ENCODE measurements around the gene CRP.
"Not testable (repeated sequence)": the region's sequence is repeated elsewhere in the genome, so short reads cannot be mapped to it uniquely, and the experiment has no call there.

The CRP gene

DNA sequence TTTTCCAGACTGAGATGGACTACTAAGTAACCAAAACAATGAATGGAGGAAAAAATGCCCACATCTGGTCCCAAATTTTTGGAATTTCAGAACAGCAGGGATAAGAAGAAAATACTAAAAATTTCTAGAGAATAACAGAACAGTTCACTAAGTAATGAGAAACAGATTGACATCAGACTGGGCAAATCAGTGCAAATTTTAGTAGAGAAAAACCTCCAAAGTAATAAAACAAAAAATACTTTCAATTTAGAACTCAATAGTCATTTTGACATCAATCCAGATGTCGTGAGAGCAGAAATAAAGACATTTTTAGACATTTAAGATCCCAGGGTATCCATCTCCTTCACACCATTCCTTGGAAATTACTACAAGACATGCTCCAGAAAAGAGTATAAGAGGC is 39.3 kb downstream of the CRP start:
- H3K9me2 ChIP-seq (replicated peaks; ENCODE audit: control insufficient read depth, low read length) = no peaks in the 10 kb centered on the region
- H3K79me2 ChIP-seq (ENCODE audit: control insufficient read depth, low read length) = no peaks in the 10 kb centered on the region
- no peaks in the 10 kb centered on the region for H3K4me1 ChIP-seq (ENCODE audit: control insufficient read depth, low read length)
- H3K4me2 ChIP-seq (ENCODE audit: low read length) = no peak overlapping the region
- H3K9me3 ChIP-seq (ENCODE audit: control insufficient read depth, insufficient read depth, low read length) = no peaks in the 10 kb centered on the region
- H3K4me3 ChIP-seq (ENCODE audit: low read length) = no peak overlapping the region
- no peak overlapping the region for H3K27ac ChIP-seq (ENCODE audit: low read depth, low read length)
- TF ChIP-seq, protein P1, sequence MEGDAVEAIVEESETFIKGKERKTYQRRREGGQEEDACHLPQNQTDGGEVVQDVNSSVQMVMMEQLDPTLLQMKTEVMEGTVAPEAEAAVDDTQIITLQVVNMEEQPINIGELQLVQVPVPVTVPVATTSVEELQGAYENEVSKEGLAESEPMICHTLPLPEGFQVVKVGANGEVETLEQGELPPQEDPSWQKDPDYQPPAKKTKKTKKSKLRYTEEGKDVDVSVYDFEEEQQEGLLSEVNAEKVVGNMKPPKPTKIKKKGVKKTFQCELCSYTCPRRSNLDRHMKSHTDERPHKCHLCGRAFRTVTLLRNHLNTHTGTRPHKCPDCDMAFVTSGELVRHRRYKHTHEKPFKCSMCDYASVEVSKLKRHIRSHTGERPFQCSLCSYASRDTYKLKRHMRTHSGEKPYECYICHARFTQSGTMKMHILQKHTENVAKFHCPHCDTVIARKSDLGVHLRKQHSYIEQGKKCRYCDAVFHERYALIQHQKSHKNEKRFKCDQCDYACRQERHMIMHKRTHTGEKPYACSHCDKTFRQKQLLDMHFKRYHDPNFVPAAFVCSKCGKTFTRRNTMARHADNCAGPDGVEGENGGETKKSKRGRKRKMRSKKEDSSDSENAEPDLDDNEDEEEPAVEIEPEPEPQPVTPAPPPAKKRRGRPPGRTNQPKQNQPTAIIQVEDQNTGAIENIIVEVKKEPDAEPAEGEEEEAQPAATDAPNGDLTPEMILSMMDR (IDR thresholded peaks at IDR 0.05; ENCODE audit: low read depth, low read length, poor library complexity, severe bottlenecking) = no peak
- TF ChIP-seq EZH2phosphoT487 (IDR thresholded peaks at IDR 0.05; ENCODE audit: borderline replicate concordance, low read length) = no peak
- no peaks in the 10 kb centered on the region for H3K36me3 ChIP-seq (ENCODE audit: control insufficient read depth, low read length)
- peaks cover 6% of the 10 kb centered on the region; the same call in 1 of the 2 replicates for H3K27me3 ChIP-seq (ENCODE audit: control insufficient read depth, low read length)
- no peaks in the 10 kb centered on the region for H3F3A ChIP-seq (ENCODE audit: control insufficient read depth, insufficient read depth)
- no peaks in the 10 kb centered on the region for H4K20me1 ChIP-seq (ENCODE audit: control insufficient read depth, insufficient read depth, low read depth, low read length)

DNA sequence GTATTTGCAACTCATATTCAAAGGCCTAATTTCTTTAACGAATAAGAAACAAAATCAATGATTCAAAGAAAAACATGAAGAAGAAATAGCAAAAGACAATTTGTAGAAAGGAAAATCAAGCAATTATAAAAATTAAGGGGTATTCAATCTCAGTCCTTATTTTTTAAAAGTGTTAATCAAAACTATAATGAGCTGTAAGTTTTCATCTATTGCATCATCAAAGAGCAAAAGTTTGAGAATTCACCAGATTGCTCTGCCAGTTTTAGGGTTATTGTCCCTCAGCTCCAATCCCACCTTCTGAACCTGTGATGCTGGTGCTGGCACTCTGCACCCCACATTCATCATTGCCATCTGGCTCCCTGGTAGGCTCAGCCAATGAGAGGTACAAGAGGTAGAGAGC is 42.0 kb downstream of the CRP start:
- H3K79me2 ChIP-seq (ENCODE audit: control insufficient read depth, low read length); H3F3A ChIP-seq (ENCODE audit: control insufficient read depth, insufficient read depth); H3K4me2 ChIP-seq (ENCODE audit: low read length); H3K27ac ChIP-seq (ENCODE audit: low read depth, low read length); H3K36me3 ChIP-seq (ENCODE audit: control insufficient read depth, low read length); H3K27me3 ChIP-seq (ENCODE audit: control insufficient read depth, low read length); H3K4me1 ChIP-seq (ENCODE audit: control insufficient read depth, low read length); H3K4me3 ChIP-seq (ENCODE audit: low read length); H3K9me2 ChIP-seq (replicated peaks; ENCODE audit: control insufficient read depth, low read length); H3K9me3 ChIP-seq (ENCODE audit: control insufficient read depth, insufficient read depth, low read length); H4K20me1 ChIP-seq (ENCODE audit: control insufficient read depth, insufficient read depth, low read depth, low read length): not testable (repeated sequence)

GRCh38 chr1:159669338-159669737 is 45.1 kb downstream of the CRP start:
- H3K4me3 ChIP-seq (ENCODE audit: low read length) = no peak overlapping the region
- H3K27ac ChIP-seq (ENCODE audit: low read depth, low read length) = no peak overlapping the region
- H3K36me3 ChIP-seq (ENCODE audit: control insufficient read depth, low read length) = no peaks in the 10 kb centered on the region
- TF ChIP-seq EZH2phosphoT487 (IDR thresholded peaks at IDR 0.05; ENCODE audit: borderline replicate concordance, low read length) = no peak
- TF ChIP-seq, protein P1 (IDR thresholded peaks at IDR 0.05; ENCODE audit: low read depth, low read length, poor library complexity, severe bottlenecking) = no peak
- no peaks in the 10 kb centered on the region for H3F3A ChIP-seq (ENCODE audit: control insufficient read depth, insufficient read depth)
- no peak overlapping the region for H3K4me2 ChIP-seq (ENCODE audit: low read length)
- H3K79me2 ChIP-seq (ENCODE audit: control insufficient read depth, low read length) = no peaks in the 10 kb centered on the region
- no peaks in the 10 kb centered on the region for H3K9me2 ChIP-seq (replicated peaks; ENCODE audit: control insufficient read depth, low read length)
- H3K9me3 ChIP-seq (ENCODE audit: control insufficient read depth, insufficient read depth, low read length) = no peaks in the 10 kb centered on the region
- no peaks in the 10 kb centered on the region for H3K4me1 ChIP-seq (ENCODE audit: control insufficient read depth, low read length)
- H3K27me3 ChIP-seq (ENCODE audit: control insufficient read depth, low read length) = peaks cover 6% of the 10 kb centered on the region; the same call in 1 of the 2 replicates
- H4K20me1 ChIP-seq (ENCODE audit: control insufficient read depth, insufficient read depth, low read depth, low read length) = no peaks in the 10 kb centered on the region

- H3K4me3 ChIP-seq (ENCODE audit: low read length) = no peak overlapping the region
- peaks cover 3% of the 10 kb centered on the region; the same call in 1 of the 2 replicates for H3K27me3 ChIP-seq (ENCODE audit: control insufficient read depth, low read length)
- H3K9me3 ChIP-seq (ENCODE audit: control insufficient read depth, insufficient read depth, low read length) = no peaks in the 10 kb centered on the region
- H3K9me2 ChIP-seq (replicated peaks; ENCODE audit: control insufficient read depth, low read length) = no peaks in the 10 kb centered on the region
- no peaks in the 10 kb centered on the region for H3K36me3 ChIP-seq (ENCODE audit: control insufficient read depth, low read length)
- H3K4me1 ChIP-seq (ENCODE audit: control insufficient read depth, low read length) = peaks cover 4% of the 10 kb centered on the region
- no peaks in the 10 kb centered on the region for H3K79me2 ChIP-seq (ENCODE audit: control insufficient read depth, low read length)
- H3K27ac ChIP-seq (ENCODE audit: low read depth, low read length) = no peak overlapping the region
- TF ChIP-seq, protein P1 (IDR thresholded peaks at IDR 0.05; ENCODE audit: low read depth, low read length, poor library complexity, severe bottlenecking) = no peak
- TF ChIP-seq EZH2phosphoT487 (IDR thresholded peaks at IDR 0.05; ENCODE audit: borderline replicate concordance, low read length) = no peak
- no peaks in the 10 kb centered on the region for H4K20me1 ChIP-seq (ENCODE audit: control insufficient read depth, insufficient read depth, low read depth, low read length)
- no peaks in the 10 kb centered on the region for H3F3A ChIP-seq (ENCODE audit: control insufficient read depth, insufficient read depth)
- no peak overlapping the region for H3K4me2 ChIP-seq (ENCODE audit: low read length)
Observed at GRCh38 chr1:159668739-159669138, 45.6 kb downstream of the CRP start.

Measured in DOHH2 (cell line).